ENCODE measurements around the gene TOX2. TPM values are rescaled to one million over a fixed set of nuclear protein-coding genes. Genes with fewer than 3 reads are reported as not detected.

The TOX2 gene
- total RNA-seq, 1 experiment from 2014 or later = 1.7 TPM

- DNase-seq = no peak
- Histone ChIP-seq H4K91ac (ENCODE audit: insufficient read length, low read depth, low read length) (no peak overlapping the region), H3K27ac (ENCODE audit: insufficient read length, low read depth, low read length) (no peak overlapping the region), H3K18ac (ENCODE audit: insufficient read length, low read depth, low read length) (no peak overlapping the region), H2BK15ac (ENCODE audit: low read depth, low read length) (no peak overlapping the region), H3K79me2 (ENCODE audit: insufficient read depth, low read length) (no peaks in the 10 kb centered on the region), H4K5ac (ENCODE audit: insufficient read length, low read depth, low read length) (no peak overlapping the region), H3K27me3 (ENCODE audit: insufficient read depth, low read length) (no peaks in the 10 kb centered on the region), H2AFZ (ENCODE audit: low read length) (no peak overlapping the region), H3K4me1 (ENCODE audit: insufficient read depth, low read length) (no peaks in the 10 kb centered on the region), H3K9ac (ENCODE audit: extremely low read depth, insufficient read length, low read length) (no peak overlapping the region), H2BK5ac (ENCODE audit: insufficient read length, low read length) (no peak overlapping the region), H3K23me2 (ENCODE audit: insufficient read length, low read depth, low read length, poor library complexity, severe bottlenecking) (no peaks in the 10 kb centered on the region), H3T11ph (ENCODE audit: low read length) (no peak overlapping the region), H4K8ac (replicated peaks; ENCODE audit: insufficient read length, low read depth, low read length) (no peak overlapping the region), H3K14ac (ENCODE audit: insufficient read depth, low read length) (no peak overlapping the region; the same call in 1 of the 2 replicates), H3K4ac (ENCODE audit: low read depth, low read length) (no peak overlapping the region), H3K9me3 (ENCODE audit: control insufficient read depth, low read depth, low read length) (no peaks in the 10 kb centered on the region), H4K20me1 (ENCODE audit: control insufficient read depth, insufficient read depth, insufficient read length) (no peaks in the 10 kb centered on the region), H3K79me1 (ENCODE audit: insufficient read depth, low read depth, low read length, poor library complexity, severe bottlenecking) (no peaks in the 10 kb centered on the region), H2AK5ac (ENCODE audit: insufficient read length, low read length) (no peak overlapping the region), H2BK20ac (ENCODE audit: low read depth, low read length, poor library complexity, severe bottlenecking) (no peak overlapping the region), H3K4me2 (ENCODE audit: insufficient read depth, insufficient read length, low read length) (no peak overlapping the region), H2BK120ac (ENCODE audit: low read depth, low read length, poor library complexity, severe bottlenecking) (no peak overlapping the region), H3K56ac (ENCODE audit: insufficient read length, low read depth, low read length) (no peak overlapping the region), H3K23ac (ENCODE audit: insufficient read length, low read depth, low read length) (no peak overlapping the region), H2BK12ac (ENCODE audit: insufficient read length, low read depth, low read length) (no peak overlapping the region)
- Mint-ChIP-seq H3K27ac (peak overlapping the region in 1 of 3 experiments; percentile 77; a peak in 2 of 7 replicates), H3K4me3 (no peak overlapping the region), H3K27me3 (ENCODE audit: low read depth) (no peaks in the 10 kb centered on the region; the same call in 1 of the 2 replicates), H3K36me3 (ENCODE audit: insufficient read depth in 1 of 3, low read depth in 3 of 3) (no peaks in the 10 kb centered on the region), H3K9me3 (no peaks in the 10 kb centered on the region; a peak in 1 of 5 replicates), H3K4me1 (peaks cover 19 to 23% of the 10 kb centered on the region in 2 experiments)
- no CpG with 5 or more reads among the region's 7 CpGs for WGBS (ENCODE audit: extremely low coverage, insufficient read length, low lambda C conversion rate)
- no peak for TF ChIP-seq CTCF (conservative IDR thresholded peaks at IDR 0.05)
These were observed 22.2 kb downstream of the TOX2 start for GRCh38 chr20:43936805-43937204.
